COLO668 (cell line): ENCODE results near the gene GALNT15.
A peak's percentile ranks its signal among the peaks of the same experiment; 100 is the strongest.

Source experiments
- DNase-seq: peaks from one replicate; lab custom pipeline; 2025; ENCODE audit not compliant: unreplicated experiment; lab: John Stamatoyannopoulos, UW

GALNT15 gene

DNA sequence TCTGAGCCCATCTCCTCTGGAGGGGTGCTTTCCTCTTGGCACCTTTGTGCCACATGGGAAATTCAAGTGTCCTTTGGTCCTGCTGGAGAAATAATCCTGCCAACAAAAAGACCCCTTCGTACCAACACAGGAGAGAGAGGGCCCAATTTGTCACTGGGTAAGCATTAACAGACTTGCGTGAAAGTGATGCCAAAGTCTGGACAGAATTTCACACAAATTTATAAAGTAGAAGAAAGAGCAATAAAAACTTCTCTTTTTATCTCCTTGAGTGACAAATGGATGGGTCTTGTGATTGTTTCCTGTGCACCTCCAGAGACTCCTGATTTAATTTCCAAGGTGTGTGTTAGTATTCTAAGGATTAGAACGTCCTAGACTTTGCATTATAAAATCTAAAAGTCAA, 75.4 kb downstream of the GALNT15 start:
- no peak for DNase-seq

DNA sequence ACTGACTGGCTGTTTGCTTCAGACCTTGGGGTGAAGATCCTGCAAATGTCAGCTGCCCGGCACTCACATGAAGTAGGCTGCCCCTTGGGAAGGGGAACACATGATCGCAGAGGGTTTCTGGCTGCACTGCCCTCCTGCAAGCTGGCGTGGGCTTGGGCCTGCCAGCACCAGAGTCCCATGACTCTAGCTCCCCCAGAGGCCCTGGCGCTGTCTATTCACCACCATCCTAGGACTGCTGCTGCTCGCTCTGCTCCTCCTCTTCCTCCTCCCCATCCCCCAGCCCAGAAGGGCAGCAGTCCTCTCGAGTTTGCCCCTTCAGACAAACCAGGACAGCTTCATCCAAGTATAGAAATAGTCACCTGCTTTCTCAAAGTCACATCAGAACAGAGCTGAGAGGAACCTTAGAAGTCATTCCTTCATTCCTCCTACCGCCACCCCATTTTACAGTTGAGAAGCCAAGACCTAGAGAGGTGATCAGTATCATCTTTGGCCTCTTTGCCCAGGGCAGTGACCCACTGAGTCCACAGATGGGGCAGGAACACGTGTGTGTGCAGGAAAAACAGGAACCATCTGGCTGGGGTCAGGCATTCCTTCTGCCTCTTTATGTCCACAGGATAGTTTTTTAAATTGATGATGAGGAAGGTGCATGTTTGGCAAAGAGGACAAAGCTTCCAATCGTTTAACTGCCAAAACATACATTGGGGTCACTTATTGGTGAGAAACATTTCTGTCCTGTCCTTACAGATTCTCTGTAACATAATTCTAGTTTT, 77.0 kb downstream of the GALNT15 start:
- no peak for DNase-seq

DNA sequence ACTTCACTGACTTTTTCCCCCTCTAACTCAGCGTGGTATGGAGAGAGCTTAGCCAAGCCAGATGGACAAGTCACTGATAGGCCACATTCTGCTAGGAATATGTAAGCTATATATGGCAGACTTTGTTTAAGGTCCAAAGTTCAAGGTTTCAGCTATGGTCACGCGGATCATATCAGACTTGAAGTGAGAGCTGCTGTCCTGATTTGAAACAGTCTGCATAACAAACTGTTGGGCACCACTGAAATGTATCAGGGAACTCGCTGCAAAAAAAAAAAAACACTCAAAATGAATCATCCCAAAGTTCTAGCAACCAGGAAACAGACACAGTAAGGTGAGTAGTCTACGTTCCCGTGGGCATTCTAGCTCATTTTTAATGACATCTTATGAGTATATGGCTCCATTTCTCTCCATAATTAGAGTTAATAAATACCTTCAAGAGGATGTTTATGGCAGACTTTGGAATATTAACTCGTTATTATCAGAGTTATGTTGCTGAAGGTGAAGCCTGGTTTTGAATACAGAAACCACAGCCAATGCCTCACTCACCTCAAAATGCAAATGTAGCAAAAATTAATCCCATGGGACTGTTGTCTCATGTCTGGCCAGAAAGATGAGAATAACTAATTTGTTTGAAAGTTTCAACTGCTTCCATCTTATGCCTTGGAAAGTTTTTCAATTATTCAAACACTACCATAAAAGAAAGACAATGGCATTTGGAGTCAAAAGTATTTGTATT, 77.9 kb downstream of the GALNT15 start:
- no peak for DNase-seq

DNA sequence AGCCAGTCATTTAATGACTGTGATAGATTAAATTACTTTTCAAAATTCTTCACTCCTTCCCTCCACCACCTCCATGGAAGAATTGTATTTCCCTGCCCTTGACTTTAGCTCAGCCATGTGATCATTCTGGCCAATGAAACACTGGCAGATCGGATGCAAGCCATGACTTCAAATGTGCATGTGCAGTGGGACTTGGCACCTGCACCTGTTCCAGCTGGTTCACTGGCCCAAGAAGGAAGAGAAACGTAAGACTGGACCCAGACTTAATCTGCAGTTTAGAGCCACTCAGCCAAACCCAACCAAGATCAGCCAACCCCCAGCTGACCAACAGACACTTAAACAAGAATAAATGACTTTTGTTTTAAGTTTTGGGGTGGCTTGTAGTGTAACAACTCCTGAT, 78.5 kb downstream of the GALNT15 start:
- DNase-seq, result no peak

DNA sequence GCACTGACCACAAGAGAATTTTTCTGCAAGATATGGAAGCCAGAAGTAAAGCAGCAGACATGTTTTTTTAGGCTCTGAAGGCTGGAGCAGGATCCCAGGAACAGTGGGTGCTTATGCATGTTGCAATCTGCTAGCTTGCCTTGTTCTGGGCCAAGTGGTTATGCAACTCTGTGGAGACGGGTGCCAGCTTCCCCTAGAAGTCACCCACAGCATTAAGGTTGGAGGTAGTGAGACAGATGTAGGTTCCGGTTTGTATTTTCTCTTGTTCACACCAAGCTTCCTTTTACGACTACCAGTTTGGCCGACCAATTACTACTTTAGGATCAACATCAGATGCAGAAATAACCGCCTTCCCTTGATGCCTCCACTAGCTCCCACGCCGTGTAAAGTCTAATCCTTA, 79.1 kb downstream of the GALNT15 start:
- DNase-seq, result no peak

DNA sequence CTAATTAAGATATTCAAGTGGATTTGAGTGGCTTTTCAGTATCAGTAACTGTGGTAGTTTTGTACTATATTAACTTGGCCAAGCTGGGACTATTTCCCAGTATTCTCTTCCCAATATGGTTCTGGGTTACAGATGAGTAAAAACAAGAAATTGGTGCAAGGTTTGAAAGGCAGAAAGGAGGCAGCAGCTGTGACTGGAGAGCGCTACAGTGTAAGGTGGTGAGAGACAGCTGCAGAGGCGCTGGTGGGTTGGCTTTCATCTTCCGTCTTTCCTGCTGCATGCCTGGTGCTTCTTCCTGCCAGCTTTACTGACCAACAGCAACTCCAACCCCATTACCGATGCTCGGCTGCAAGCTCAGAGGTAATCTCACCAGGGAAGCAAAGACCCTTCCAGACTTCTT, 80.4 kb downstream of the GALNT15 start:
- no peak for DNase-seq

DNA sequence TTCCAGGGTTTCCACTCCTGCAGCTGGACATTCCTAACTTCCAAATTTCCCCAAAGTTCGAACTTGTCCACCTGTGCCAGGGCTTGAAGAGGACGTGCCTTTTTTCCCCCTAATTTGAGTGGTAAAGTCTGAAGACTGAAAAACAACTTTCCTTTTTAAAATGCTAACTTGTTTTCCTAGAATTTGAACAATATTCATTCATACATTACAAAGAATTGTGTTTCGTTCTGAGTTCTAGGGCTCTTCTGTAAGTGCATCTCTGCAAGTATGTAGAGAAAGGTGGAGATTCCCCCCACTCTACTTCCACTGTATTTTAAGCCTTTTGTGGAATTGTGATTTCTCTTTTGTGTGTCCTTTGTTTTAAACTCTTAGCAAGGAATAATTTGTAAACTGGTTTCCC, 80.8 kb downstream of the GALNT15 start:
- DNase-seq, result no peak

DNA sequence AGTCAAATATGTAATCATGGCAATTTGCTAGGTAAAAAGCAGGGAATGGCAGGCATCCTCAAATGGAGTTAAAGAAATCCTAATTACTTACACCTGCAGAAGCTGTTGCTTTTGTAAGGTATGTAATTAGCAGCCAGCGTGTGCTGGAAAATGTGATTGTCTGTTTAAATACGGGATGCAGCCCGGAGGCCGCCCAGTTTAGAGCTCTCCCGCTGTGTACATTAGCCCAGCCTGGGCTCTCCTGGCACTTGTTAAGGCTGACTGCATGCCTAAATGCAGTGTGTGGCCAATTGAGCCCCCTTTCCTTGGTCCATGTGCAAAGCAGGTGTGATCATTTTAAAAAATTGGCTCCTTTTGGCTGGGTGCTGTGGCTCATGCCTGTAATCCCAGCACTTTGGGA, 81.2 kb downstream of the GALNT15 start:
- no peak for DNase-seq

DNA sequence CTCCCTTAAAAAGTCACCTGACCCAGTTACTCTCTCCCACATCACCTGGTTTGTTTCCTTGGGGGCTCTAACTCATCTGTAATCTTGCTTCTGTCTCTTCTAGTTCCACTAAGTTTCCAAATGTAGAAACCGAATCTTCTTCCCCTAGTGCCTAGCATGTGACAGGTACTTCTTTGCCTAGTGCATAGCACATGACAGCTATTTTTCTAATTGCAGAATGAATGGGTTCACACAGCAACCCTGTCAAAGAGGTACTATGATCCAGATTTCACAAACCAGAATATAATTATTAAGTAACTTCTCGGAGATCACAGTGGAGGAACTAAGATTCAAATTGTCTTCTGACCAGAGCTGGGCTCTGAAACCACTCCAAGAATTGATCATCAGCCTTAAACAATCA, 82.8 kb downstream of the GALNT15 start:
- DNase-seq, result no peak

DNA sequence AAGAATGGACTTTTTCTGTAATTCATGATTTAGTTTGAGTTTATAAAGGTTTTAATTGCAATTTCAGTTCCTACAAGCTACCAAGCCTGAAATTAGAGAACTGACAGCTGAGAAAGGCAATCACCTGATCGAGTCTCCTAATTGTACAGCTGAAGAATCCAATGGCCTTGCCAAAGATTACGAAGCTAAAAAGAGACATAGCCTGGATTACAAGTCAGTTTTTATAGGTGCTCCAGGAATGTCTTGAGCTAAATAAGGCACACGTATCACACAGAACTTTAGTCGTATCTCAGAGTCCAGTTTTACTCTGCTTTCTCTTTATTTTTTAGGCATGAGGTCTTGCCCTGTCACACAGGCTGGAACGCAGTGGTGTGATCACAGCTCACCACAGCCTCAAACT, 83.7 kb downstream of the GALNT15 start:
- no peak for DNase-seq

DNA sequence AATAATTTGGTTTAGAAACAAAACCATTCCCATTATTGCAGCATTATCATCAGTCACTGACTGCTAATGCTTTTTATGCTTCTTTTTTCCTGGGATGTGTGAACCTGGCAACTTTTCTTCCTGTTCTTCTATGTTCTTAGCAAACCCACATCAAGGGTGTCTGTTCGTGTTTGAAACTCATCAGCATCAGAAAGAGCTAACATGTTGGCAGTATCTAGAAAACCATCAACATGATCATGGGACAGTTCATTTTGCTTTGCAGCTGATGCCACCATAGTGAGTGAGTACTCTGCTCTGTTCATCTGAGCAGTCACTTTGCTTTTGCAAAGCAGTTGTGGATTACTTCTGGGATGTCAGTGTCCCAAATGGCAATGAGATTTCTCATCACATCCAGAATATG, 84.4 kb downstream of the GALNT15 start:
- DNase-seq, result no peak

DNA sequence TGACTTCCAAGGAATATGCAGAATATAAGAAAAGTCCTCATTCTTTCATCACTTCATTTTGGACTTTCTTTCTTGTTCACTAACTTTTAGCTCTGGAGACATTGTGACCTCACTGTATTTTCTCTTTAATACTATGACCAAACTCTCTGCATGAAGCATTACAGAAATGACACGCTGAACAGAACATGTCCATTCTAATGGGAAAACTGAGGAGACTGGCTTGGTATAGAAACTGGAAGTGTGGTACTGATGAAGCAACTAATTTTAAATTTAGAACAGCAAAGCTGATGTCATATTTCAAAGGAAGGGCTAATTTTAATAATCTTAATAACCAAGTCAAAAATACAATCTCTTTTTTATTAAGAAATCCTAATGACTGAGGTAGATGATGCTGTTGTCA, 85.6 kb downstream of the GALNT15 start:
- no peak for DNase-seq

DNA sequence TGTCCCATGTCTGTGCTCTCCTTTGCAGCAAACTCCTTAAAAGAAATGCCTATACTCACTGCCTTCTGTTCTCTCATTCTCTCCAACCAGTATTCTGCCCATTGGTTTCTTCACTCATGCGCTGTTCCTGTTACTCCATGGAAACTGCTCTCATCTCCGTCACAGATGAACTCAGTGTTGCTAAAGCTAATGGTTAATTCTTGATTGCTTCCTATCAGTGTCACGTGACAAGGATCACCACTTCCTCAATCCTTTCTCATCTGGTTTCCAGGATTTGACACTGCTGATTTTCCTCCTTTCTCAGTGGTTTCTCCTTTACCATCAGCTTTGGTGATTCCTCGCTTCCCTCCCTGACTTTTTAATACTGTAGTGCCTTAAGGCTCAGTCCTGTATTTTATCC, 87.7 kb downstream of the GALNT15 start:
- no peak for DNase-seq

DNA sequence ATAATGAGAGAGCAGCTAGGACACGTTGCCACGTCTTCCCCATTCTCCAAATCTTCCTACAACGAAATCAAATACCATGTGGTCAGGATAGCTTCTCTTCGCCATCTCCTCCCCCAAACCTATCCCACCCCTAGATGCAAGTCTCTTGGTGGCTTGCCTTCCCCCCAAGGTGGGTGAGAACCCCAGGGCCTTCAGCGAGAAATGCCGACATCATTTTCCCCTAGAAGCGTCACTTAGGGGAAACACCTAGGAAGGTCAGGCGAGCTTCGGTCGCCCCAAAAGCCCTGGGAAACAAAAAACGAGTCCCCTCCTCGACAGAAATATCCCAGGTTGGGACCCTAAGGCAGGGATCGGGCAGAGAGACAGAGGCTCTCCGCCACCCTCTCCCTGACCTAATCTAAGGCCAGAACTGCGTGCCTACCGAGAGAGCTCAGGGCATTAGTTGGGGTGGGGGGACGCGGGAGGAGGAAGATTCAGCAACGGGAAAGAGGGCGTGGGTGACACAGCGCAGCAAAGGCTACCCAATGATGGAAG, 89.8 kb downstream of the GALNT15 start:
- no peak for DNase-seq

DNA sequence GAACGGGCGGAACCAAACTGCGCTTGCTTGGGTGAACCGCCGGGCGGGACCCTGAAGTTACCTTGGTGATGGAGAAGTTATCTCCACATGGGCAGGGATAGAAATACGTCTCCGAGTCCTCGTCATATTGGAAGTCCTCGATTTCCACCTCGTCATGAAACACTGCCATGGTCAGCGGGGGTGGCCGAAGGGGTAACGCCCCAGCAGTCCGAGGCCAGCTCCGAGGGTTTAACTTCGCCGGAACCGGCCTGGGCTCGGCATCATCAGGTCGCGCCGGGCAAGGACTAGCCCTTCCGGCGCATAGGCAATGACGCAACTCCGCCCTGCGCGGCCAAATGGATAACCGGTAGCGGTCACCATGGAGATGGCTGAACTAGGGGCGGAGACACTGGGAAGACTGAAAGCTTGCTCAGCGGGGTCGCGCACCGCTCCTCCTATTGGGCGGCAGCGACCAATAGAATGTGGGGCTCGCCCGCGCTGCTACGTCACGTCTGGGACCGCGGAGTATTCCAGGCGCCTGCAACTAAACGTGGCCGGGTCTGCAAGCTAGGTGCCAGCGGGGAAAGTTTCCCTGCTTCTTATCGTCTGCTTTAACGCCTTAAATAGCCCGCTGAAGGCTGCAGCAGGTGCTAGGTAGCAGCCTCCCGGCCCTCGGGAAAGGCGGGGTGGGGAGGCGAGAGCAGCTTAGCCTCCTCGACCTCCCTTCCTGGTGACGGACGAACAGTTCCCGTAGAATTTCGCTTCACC, 90.4 kb downstream of the GALNT15 start, which contains the start of the genes DPH3 and OXNAD1:
TSS of gene DPH3 (minus strand) at position 236 of the 747 bp plus-strand sequence. CDS start at position 169, 67 bp downstream.
TSS of gene OXNAD1 (plus strand) at position 505 of the 747 bp plus-strand sequence. CDS start 5,741 bp downstream, outside the sequence.
- peak; percentile 97 for DNase-seq

DNA sequence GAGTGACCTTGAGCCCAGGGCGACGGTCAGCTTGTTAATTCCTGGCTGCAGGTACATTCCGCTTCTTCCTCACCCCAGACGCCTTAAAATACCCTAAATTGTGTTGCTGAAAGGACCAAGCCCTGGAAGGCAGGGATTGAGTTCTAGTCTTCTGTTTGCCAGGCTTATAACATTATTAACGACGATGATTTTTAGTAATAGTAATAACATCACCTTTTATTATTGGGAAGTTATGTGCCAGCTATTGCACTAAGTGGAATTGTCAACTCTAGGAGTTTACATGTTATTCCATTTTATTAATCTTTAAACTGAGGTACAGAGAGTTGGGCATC, 90.9 kb downstream of the GALNT15 start:
- DNase-seq, result no peak

DNA sequence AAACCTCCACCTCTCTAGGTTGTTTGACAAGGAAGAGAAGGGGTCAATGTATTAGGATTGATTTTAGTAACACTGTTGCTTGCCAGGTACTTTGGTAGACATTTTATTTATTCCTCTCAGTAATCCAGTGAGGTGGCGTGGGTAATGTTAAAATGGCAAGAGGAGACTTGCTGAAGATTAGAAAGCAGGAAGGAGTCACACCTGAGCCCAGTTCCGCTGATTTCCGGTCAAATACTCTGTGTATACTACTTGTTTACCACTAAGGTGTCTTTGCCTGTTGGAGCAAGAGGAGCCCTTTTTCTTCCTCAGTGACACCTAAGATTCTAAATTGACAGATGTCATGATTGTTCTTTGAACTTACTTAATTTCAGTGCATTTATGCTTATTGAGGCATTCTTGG, 92.2 kb downstream of the GALNT15 start:
- DNase-seq, result no peak

DNA sequence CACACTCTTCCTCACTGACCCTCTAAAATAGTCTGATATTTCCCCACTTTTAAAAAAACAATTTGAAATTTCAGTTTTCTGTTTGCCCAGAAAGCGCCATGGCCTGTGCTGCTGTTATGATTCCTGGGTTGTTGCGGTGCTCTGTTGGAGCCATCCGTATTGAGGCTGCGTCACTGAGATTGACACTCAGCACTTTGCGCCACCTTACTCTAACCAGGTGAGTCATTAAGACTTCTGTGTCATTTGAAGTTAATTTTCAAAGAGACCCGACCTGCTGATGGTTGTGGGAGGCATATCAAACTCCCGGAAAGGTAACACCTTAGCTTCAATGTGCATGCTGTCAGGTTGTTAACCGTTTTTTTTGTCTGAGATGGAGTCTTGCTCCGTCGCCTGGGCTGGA, 96.4 kb downstream of the GALNT15 start:
- no peak for DNase-seq

DNA sequence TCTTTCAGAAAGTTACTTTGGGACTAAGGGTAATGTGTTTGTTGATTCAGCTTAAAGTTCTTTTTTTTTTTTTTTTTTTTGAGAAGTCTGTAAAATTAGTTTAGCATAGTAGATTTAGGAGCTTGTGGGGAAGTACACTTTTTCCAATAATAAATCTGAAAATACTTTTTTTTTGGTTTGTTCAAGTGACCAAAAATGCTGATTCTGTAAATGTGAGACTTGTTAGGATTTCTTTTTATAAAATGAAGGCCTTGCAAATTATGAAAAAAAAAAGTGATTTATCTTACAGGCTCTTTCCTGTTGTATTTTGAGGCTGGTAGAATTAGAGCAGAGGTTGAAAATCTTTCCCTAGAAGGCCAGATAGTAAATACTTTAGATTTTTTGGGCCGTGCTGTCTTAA, 98.1 kb downstream of the GALNT15 start:
- DNase-seq, result no peak

DNA sequence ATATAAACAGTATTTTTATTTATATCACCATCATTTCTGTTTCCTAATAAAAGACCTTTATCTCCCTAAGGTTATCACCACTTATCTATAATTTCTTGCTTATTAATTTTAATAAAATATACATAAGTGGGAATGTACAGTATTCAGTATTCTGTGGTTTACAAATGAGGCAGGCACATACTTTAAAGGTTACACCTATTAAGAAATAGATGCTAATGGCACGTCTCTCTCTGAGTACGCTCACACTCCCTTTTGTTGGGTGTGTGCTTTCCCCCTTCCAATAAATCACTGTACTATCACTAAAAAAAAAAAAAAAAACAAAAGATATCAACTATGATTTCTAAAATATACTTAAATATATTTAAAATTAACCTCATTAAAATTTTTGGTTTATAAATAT, 99.4 kb downstream of the GALNT15 start:
- no peak for DNase-seq

DNA sequence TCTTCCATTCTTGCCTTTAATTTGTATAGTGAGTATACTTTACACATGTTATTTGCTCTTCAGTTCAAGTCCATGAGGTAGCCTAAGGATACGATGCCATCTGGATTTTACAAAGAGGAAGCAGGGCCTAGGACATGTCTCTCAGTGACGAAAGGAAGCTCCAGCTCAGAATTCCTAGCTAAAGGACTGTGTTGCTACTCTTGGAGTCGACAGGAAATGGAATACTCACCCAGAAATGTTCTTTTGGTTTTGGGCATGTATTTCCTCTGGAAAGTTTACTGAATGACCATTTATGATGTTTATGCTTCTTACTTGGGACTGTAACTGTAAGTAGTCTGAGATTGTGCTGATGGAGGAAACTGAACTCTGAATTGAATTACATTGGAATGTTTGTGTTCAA, 103.0 kb downstream of the GALNT15 start:
- no peak for DNase-seq
